HK-2 (cell line): ENCODE measurements around the gene DUOXA1.
"Not testable (repeated sequence)": the region's sequence is repeated elsewhere in the genome, so short reads cannot be mapped to it uniquely, and the experiment has no call there.

Experiments
- DNase-seq: peaks from one replicate; pipeline ENCODE4 v3.0.0-alpha.2; 2018; ENCODE audit not compliant: unreplicated experiment

The DUOXA1 gene

GRCh38 chr15:45089712-45090373, 39.8 kb downstream of the DUOXA1 start:
- DNase-seq: no peak

DNA sequence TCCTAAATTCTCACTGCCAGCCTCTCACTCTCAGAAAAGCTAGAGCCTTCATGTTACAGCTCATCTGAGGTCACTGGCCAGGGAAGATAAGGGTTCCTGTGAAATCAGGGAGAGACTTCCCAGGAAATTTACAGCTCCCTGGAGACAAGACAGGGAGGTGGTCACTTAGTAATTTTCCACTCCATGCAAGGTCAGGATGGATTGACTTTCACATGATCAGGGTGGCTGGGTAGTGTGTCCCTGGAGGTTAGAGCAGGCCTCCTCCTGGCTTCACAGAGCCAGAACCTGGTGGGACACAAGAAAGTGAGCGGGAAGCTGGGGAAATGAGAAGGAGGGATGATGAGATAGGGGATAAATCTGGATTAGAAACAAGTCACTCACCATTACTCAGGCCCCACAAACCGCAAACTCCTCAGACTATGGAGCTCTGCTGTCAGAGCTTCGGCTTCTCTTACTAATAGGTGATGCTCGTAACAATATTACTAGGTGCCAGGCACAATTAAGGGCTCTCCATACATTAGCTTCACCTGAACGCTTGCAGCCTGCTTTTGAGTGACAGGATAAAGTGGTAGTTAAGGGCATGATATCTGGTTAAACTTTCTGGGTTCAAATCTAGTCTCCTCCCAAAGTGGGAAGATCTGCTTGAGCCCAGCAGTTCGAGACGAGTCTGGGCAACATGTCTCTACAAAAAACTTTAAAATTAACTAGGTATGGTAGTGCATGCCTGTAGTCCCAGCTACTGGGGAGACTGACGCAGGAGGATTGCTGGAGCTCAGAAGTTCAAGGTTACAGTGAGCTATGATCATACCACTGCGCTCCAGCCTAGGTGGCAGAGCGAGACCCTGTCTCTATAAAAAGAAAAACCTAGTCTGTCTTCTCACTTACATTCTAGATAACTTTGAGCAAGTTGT, 40.6 kb downstream of the DUOXA1 start:
- no peak for DNase-seq

- no peak for DNase-seq
These were observed 42.2 kb downstream of the DUOXA1 start for GRCh38 chr15:45087513-45087912.

- DNase-seq: no peak
These were observed 45.5 kb downstream of the DUOXA1 start for GRCh38 chr15:45084163-45084562.

- no peak for DNase-seq
These were observed 46.5 kb downstream of the DUOXA1 start for GRCh38 chr15:45083223-45083622.

- not testable (repeated sequence) for DNase-seq
These were observed 47.3 kb downstream of the DUOXA1 start for GRCh38 chr15:45082412-45082811.

DNA sequence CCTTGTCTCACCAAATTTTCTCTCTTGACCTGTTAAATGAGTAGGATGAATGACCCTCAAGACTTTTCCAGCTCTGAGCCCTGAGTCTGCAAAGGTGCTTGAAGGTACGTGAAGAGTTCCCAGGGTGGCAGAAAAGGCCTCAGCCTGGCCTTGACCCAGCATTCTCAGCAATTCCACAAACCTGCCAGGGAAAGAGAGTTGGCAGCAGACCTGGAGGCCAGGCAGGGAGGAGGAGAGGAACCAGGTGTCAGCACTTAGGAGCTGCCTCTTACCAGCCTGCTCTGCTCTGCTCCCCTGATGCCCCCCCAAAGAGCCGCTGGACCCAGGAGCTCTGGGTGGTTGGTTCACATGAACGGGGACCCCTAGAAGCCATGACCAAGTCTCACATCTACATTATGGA, 49.1 kb downstream of the DUOXA1 start:
- not testable (repeated sequence) for DNase-seq

DNA sequence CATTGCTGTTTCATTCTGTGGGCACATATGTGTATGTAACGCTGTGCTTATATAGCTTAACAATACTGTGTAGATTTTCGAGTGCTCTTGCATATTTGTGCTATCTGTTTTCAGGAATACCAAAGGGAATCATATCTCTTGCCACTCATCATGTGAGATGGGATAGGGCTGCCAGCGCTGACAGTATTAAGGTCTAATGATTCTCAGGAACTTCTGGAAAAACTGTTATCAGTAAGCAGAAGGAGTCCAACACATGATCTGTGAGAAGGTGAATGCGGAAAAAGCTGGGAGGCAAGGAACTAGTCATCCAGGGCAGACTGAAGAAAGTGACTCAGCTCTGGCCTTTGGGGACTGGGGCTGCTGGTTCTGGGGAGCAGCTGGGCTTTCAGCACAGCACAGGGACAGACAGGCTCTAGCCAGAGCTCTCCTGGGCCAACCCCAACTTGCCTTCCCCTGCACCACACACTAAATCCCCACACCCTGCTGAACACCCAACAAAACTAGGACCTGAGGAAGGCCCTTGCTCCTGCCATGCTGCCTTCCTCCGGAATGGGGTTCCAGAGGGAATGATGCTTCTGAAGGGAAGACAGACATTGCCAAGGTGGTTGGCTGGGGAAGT, 49.9 kb downstream of the DUOXA1 start:
- DNase-seq: not testable (repeated sequence)

GRCh38 chr15:45079201-45079600, 50.5 kb downstream of the DUOXA1 start:
- DNase-seq: not testable (repeated sequence)

GRCh38 chr15:45077391-45077790, 52.3 kb downstream of the DUOXA1 start:
- not testable (repeated sequence) for DNase-seq

DNA sequence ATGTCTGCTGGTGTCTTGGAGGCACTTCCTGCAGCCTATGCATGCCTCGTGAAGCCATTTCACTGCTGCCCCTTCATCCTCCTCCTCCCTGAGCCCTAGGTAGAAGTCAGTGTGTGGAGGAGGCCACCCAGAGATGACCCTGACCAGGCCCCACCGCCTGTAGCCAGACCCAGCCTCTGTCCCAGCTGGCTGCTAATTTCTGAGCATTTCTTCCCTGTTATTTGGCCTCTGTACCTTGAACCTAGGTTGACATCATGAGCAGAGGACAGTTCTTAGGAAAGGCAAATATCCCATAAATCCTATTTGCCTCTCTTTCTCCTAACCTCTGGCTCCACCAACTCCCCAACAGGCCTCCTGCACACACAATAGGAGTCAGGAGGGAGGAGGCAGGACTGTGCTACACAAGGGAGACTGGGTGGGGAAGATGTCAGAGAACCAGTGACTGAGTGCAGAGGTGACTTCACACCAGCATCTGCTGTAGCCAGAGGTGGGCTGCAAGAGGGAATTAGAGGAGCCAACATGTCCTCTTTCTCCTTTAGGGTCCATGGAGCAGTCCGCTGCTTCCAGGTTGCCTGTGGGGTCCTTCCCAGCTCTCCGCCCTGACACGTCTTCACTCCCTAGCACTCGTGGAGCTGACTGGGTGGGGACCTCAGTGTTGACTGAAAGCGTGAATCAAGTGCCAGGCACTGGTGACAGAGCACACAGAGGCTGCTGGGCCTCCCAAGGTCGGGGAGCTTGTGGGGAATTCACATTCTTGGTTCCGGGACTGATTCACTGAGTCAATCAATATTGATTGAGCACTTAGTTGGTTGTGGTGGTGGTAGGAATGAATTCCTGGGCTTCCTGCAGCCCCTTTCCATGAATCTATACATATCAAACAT, 54.0 kb downstream of the DUOXA1 start:
- DNase-seq: not testable (repeated sequence)

- DNase-seq: not testable (repeated sequence)
These were observed 56.1 kb downstream of the DUOXA1 start for GRCh38 chr15:45073602-45074001.

DNA sequence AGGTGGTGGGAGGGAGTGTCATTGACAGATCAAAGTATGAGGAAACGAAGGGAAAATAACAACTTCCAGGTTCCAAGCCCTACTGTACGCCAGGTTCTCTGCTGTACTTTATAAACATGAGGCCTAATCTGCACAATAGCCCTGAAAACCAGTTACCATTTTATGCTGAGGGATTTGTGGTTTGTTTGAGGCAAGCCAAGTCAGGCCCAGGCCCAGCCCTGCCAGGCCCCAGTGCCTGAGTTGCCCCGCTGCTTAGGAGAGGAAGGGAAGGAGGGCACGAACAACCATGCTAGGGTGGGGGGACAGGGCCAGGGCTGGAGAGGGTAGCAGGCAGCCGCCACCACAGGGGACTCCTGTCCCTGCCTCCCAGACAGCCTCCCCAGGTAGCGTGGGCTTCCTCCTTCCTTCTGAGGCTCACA, 59.7 kb downstream of the DUOXA1 start:
- not testable (repeated sequence) for DNase-seq
